Stimulated activated CD8-positive, alpha-beta memory T cell treated with anti-CD3 and anti-CD28 coated beads, Interleukin-12 subunit alpha, Interleukin-12 subunit beta, amount 100 ng/mL, for 1 hour (primary cell): ENCODE data around the gene SLC39A5.
"Not testable (repeated sequence)": the region's sequence is repeated elsewhere in the genome, so short reads cannot be mapped to it uniquely, and the experiment has no call there.

Experiments used
- DNase-seq: peaks from one replicate; pipeline ENCODE4 v3.0.0-alpha.2; 2020; ENCODE audit warnings: low read depth

Gene SLC39A5

GRCh38 chr12:56247923-56248322 is 18.1 kb downstream of the SLC39A5 start:
- DNase-seq, result no peak

GRCh38 chr12:56248711-56249110 is 18.9 kb downstream of the SLC39A5 start:
- no peak for DNase-seq

DNA sequence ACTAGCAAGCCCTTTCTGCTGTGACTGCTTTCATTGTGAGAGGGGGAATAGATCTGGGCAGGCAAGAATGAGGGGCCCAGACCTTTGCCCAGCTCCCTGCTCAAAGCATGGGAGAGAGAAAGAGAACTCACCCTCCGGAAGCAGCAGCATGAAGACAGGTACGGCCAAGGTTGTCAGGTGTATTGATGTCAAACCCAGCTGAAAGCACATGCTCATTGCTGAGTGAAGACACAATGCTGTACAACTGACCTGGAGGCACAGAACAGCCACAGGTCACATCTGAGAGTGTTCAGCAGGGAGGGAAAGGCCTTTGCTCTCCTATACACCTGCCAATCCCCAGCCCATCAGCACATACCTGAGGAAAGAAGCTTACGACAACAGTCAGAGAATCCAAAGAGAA is 22.8 kb downstream of the SLC39A5 start:
- no peak for DNase-seq

DNA sequence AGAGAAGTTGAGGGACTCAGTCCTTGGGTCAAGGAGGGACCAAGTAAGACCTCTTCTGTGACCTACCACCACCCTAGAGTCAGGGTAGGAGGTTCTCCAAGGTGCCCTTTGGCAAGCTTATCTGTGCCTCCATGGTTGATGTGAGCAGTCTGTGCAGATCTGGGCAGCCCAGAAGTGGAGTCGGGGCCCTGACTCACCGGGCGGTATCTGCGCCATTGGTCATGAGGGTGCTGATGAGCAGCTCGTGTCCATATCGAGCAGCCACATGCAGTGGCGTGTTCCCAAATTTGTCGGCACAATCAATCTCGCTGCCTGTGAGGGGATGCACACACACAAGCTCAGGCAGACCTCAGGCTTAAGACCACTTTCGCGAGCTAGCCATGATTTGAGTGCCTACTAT is 23.2 kb downstream of the SLC39A5 start:
- no peak for DNase-seq

DNA sequence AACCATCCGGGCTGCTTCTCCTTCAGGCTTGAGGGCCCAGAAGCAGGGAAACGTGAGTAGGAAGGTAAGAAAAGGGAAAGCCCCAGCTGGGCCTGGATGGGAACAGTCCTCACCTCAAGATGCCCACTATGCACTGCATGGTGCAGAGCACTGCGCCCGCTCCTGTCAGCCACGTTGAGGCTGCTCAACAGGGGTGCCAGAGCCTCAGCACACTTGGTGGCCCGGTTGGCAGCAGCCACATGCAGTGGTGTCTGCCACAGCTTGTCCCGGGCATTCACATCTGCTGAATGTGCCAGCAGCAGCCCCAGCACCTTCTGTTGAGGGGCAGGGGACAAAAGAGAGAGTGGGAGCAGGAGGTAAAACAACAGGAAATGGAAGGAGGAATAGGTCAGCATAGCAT is 25.8 kb downstream of the SLC39A5 start:
- no peak for DNase-seq

- DNase-seq, result no peak
Measured at GRCh38 chr12:56256326-56256960, 26.6 kb downstream of the SLC39A5 start.

GRCh38 chr12:56257071-56257470 is 27.2 kb downstream of the SLC39A5 start:
- no peak for DNase-seq

DNA sequence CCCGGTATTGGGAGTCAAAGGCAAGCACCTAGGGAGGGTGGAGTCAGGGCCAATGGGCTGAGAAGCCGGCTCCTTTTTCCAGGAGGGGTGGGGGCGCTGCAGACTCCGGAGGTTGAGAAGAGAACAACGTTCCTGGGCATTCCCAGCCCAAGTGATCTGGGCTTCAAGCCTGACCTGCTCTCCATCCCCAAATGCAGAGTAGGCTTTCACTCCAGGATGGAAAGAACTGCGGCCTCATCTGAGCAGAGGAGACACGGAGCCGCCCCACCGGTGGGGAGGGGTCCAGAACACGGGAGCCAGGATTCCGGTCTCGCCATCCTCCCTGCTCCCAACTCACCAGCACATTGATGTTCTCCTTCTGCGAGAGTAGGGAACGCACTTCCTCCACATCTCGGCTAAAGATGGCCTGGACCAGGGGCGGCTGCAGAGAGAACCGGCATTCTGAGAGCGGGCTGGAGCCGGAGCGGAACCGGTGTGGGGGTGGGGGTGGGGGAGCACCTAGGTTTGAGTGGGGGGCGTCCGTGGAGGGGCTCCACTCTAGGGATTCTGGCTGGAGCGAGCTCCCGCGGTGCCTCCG is 27.7 kb downstream of the SLC39A5 start:
- DNase-seq, result no peak

DNA sequence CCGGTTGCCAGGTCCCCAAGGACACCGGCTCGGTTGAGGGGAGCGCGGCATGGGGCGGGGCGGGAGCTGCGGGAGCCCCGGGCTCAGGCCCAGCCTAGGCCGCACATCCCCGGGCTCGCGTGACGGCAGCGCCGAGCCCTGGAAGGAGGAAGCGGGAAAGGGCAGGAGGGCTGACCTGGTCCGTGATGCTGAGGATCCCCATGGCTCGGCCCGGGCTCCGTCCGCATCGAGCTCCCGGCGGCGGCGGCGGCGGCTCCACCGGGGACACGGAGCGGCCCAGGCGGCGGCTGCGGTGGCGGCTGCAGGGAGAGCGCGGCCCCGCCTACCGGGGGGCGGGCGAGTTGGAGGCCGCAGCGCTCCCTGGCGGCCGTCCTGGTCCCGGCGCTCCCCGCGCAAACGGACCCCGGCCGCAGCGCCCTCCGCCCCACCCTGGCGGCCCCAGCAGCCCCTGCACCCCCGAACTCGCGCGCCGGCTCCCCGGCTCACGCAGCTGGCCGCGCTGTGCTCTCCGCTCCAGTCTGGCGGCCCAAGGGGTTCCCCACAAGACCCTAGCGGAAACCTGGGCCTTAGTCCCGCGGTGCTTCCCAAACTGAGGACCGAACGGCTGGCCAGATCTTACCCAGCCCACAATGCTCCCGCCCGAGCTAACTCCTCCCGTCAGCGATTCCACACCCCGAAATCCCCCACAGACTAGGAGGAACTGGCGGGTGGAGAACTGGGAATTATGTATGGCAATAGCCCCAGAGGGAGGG is 28.4 kb downstream of the SLC39A5 start, which contains the start of gene ANKRD52:
Gene ANKRD52 (minus strand): TSS at position 317 of the 752 bp plus-strand sequence. CDS start 115 bp downstream, at position 202.
- peak; percentile 55 for DNase-seq

- no peak for DNase-seq
Measured at GRCh38 chr12:56258820-56259183, 29.0 kb downstream of the SLC39A5 start.

- no peak for DNase-seq
Measured at GRCh38 chr12:56260380-56260779, 30.5 kb downstream of the SLC39A5 start.

GRCh38 chr12:56260921-56261320 is 31.1 kb downstream of the SLC39A5 start:
- DNase-seq, result no peak

GRCh38 chr12:56261503-56262232 is 31.8 kb downstream of the SLC39A5 start:
- no peak for DNase-seq

DNA sequence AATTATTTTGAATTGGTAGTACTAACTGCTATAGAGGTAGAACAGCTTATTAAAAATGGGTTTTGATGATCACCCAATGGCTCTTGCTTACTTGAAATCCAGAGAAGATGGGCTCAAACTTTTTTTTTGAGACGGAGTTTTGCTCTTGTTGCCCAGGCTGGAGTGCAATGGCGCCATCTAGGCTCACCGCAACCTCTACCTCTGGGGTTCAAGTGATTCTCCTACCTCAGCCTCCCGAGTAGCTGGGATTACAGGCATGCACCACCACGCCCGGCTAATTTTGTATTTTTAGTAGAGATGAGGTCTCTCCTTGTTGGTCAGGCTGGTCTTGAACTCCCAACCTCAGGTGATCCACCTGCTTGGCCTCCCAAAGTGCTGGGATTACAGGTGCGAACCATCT is 33.1 kb downstream of the SLC39A5 start:
- DNase-seq, result not testable (repeated sequence)

DNA sequence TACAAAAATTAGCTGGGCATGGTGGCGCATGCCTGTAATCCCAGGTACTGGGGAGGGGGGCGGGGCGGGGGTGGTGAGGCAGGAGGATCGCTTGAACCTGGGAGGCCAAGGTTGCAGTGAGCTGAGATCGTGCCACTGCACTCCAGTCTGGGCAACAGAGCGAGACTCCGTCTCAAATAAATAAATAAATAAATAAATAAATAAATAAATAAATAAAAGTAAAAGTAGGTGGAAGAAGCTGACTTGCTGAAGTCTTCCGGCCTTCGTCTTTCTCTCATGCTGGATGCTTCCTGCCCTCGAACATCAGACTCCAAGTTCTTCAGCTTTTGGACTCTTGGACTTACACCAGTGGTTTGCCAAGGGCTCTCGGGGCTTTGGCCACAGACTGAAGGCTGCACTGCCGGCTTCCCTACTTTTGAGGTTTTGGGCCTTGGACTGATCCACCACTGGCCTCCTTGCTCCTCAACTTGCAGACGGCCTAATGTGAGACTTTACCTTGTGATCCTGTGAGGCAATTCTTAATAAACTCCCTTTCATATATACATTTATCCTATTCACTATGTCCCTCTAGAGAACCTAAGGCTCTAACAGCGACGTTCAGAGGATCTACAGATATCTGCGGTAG is 36.3 kb downstream of the SLC39A5 start:
- not testable (repeated sequence) for DNase-seq

DNA sequence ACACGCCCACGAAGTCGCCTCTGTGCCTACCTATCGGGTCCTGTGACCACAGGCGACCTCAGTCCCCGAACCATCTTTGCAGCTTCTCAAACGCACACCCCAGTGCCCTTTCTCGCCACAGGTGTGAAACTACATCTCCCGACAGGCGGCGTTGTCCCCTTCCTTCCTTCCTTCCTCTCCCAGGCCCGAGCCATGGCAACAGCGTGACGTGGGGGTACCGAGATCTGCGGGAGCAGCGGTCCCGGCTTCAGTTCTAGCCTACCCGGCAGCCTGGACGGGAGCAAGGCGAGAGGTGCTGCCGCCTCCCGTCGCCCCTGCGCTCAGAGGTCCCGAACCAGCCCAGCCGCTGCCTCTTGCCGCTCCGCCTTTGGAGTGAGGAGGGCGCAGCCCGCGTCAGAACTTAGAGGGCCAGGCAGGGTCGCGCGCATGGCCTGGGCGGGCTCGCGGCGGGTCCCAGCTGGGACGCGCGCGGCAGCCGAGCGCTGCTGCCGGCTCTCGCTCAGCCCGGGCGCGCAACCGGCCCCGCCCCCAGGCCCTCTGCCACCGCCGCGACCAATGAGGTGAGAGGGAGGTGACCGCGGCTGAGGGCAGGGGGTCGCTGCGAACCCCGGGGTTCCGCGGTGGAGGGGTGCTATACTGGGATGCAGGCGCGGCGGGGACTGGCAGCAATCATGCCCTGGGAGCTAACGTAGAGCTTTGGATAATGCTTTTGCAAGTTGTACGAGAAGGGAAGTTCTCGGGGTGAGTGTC is 37.0 kb downstream of the SLC39A5 start, which contains the start of gene COQ10A:
Gene COQ10A (plus strand): TSS at position 250 of the 750 bp plus-strand sequence. CDS start 177 bp downstream, at position 427.
- peak; percentile 86 for DNase-seq

- DNase-seq, result no peak
Measured at GRCh38 chr12:56267443-56268071, 37.7 kb downstream of the SLC39A5 start.

- no peak for DNase-seq
Measured at GRCh38 chr12:56271031-56271430, 41.2 kb downstream of the SLC39A5 start.

DNA sequence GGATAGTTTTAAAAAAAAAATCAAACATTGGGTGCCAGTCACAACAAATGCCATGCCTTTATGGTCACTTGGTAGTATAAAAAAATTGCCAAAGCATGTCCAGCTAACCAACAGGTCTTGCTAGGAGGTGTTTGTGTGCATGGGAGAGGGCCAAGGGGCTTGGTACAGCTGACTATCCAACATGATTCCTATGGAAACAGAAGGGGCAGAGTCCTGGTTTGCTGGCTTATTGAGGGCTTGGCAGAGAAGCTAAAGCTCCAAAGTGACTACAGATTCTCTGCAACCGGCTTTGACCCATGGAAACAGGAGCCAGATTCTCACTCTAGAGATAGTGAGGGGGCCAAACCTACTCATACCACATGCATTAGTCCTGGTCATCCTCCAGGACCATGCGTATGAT is 42.6 kb downstream of the SLC39A5 start:
- not testable (repeated sequence) for DNase-seq

DNA sequence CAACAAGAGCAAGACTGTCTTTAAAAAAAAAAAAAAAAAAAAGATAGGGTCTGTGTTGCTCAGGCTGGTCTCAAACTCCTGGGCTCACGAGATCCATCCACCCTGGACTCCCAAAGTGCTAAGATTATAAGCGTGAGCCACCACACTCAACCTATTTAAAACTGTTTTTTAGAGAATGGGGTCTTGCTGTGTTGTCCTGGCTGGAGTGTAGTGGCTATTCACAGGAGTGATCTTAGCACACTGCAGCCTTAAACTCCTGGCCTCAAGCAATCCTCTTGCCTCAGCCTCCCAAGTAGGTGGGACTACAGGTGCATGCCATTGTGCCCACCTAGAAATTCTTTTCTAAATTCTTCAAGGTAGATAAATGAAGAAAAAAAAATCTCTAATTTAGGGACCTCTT is 44.4 kb downstream of the SLC39A5 start:
- DNase-seq, result no peak

DNA sequence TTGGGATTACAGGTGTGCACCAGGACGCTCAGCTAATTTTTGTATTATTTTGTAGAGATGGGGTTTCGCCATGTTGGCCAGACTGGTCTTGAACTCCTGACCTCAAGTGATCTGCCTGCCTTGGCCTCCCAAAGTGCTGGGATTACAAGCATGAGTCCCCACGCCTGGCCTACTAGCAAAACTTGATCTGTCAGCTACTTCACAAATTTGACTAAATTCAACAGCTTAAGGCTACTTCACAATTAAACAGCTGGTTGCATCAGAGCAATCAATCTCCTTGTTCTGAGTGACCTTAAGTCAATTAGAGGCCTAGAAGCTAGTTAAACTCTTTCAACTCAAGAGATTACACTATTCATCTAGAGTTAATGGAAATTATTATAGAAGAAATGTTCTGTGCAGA is 49.1 kb downstream of the SLC39A5 start:
- DNase-seq, result no peak
